Erythroblast (primary cell): ENCODE data around the gene NKAIN2.

ENCODE experiments used
- GATA1 ChIP-seq: IDR thresholded peaks from 2 replicates; pipeline ENCODE4 v1.6.1; 2011; ENCODE audit warnings: low read depth, mild to moderate bottlenecking, control low read depth, low read length, moderate library complexity
- POLR2A ChIP-seq: IDR thresholded peaks from 2 replicates; pipeline ENCODE4 v1.6.1; 2011; ENCODE audit warnings: mild to moderate bottlenecking, low read length

GRCh38 chr6:124539096-124539495 lies 735.4 kb downstream of the NKAIN2 start:
- no peak for TF ChIP-seq POLR2A
- no peak for TF ChIP-seq GATA1
